ENCODE data around the gene CFAP52. TPM values are rescaled to one million over a fixed set of nuclear protein-coding genes. Genes with fewer than 3 reads are reported as not detected.

Gene CFAP52
- 0.18 and 0.28 TPM in 2 replicates for total RNA-seq

GRCh38 chr17:9576521-9577372, at the start of gene CFAP52:
Gene CFAP52 (plus strand): TSS chr17:9576642. CDS start chr17:9576696, 54 bp downstream.

GRCh38 chr17:9575381-9576101, 901 bp upstream of the CFAP52 start, which contains the start of gene STX8:
Gene STX8 (minus strand): TSS chr17:9575820. CDS start chr17:9575808, 12 bp downstream.

GRCh38 chr17:9644910-9645751, 68.7 kb downstream of the CFAP52 start, which contains the start of gene USP43:
Gene USP43 (plus strand): TSS chr17:9645517. CDS start chr17:9645633, 116 bp downstream.

Other genes starting within 250 kb of the CFAP52 start
- gene STX8, start 822 bp upstream of the CFAP52 start, total RNA-seq: 104 and 121 TPM in 2 replicates
- gene USP43, start 68.9 kb downstream of the CFAP52 start, total RNA-seq: under 0.01 TPM in 2 replicates
- gene DHRS7C, start 214.9 kb downstream of the CFAP52 start, total RNA-seq: not detected in 2 replicates
- gene GSG1L2, start 245.4 kb downstream of the CFAP52 start, total RNA-seq: not detected in 2 replicates
- 0.28 and 0.85 TPM in 2 replicates for gene GLP2R, start 249.3 kb downstream of the CFAP52 start, total RNA-seq